NCI-H446 treated with DMSO at 0.1 percent for 48 hours (cell line): ENCODE results near the gene CEACAM1.
"Not testable (repeated sequence)": the region's sequence is repeated elsewhere in the genome, so short reads cannot be mapped to it uniquely, and the experiment has no call there.

Experiments used
- DNase-seq: peaks from one replicate; lab custom pipeline; 2025; lab: John Stamatoyannopoulos, UW

The CEACAM1 gene

GRCh38 chr19:42512130-42512636 is 16.1 kb downstream of the CEACAM1 start:
- DNase-seq: no peak

GRCh38 chr19:42511340-42511739 is 16.9 kb downstream of the CEACAM1 start:
- no peak for DNase-seq

- DNase-seq: no peak
Observed at GRCh38 chr19:42508892-42509444, 19.3 kb downstream of the CEACAM1 start.

GRCh38 chr19:42505066-42505465 is 23.2 kb downstream of the CEACAM1 start:
- no peak for DNase-seq

- no peak for DNase-seq
Observed at GRCh38 chr19:42501733-42502132, 26.5 kb downstream of the CEACAM1 start.

GRCh38 chr19:42501243-42501642 is 27.0 kb downstream of the CEACAM1 start:
- DNase-seq: not testable (repeated sequence)

GRCh38 chr19:42498169-42498757 is 30.0 kb downstream of the CEACAM1 start:
- DNase-seq: no peak

- no peak for DNase-seq
Observed at GRCh38 chr19:42497492-42498168, 30.7 kb downstream of the CEACAM1 start.

- DNase-seq: no peak
Observed at GRCh38 chr19:42496460-42497133, 31.7 kb downstream of the CEACAM1 start.

- no peak for DNase-seq
Observed at GRCh38 chr19:42495663-42496062, 32.6 kb downstream of the CEACAM1 start.

GRCh38 chr19:42494321-42494720 is 34.0 kb downstream of the CEACAM1 start:
- DNase-seq: no peak

GRCh38 chr19:42488783-42489521 is 39.3 kb downstream of the CEACAM1 start:
- no peak for DNase-seq

- no peak for DNase-seq
Observed at GRCh38 chr19:42487798-42488178, 40.5 kb downstream of the CEACAM1 start.

- no peak for DNase-seq
Observed at GRCh38 chr19:42487032-42487797, 41.1 kb downstream of the CEACAM1 start.

GRCh38 chr19:42485036-42485435 is 43.2 kb downstream of the CEACAM1 start:
- not testable (repeated sequence) for DNase-seq

- DNase-seq: no peak
Observed at GRCh38 chr19:42480335-42481095, 47.8 kb downstream of the CEACAM1 start.

- DNase-seq: no peak
Observed at GRCh38 chr19:42479736-42480135, 48.5 kb downstream of the CEACAM1 start.

- DNase-seq: no peak
Observed at GRCh38 chr19:42478765-42479311, 49.4 kb downstream of the CEACAM1 start.

GRCh38 chr19:42477933-42478332 is 50.3 kb downstream of the CEACAM1 start:
- DNase-seq: no peak

- no peak for DNase-seq
Observed at GRCh38 chr19:42477117-42477516, 51.2 kb downstream of the CEACAM1 start.
